Measurements from ENCODE around the gene ACP1.

Gene ACP1

GRCh38 chr2:270861-271260, 6.1 kb downstream of the ACP1 start:
- TF ChIP-seq CTCF (IDR thresholded peaks at IDR 0.05; ENCODE audit: control insufficient read depth, extremely low read depth, insufficient read depth) = no peak
- H3K4me3 ChIP-seq (ENCODE audit: low read depth, low read length) = no peak overlapping the region

GRCh38 chr2:271917-272316, 7.2 kb downstream of the ACP1 start:
- no peak for TF ChIP-seq CTCF (IDR thresholded peaks at IDR 0.05; ENCODE audit: control insufficient read depth, extremely low read depth, insufficient read depth)
- no peak for DNase-seq (ENCODE audit: low read depth)
- no peak overlapping the region for H3K4me3 ChIP-seq (ENCODE audit: low read depth, low read length)

More at GRCh38 chr2:270861-271260, 6.1 kb downstream of the ACP1 start:
- no peak for DNase-seq (ENCODE audit: low read depth)

- no peak for DNase-seq (ENCODE audit: low read depth)
- no peak for TF ChIP-seq CTCF (IDR thresholded peaks at IDR 0.05; ENCODE audit: control insufficient read depth, extremely low read depth, insufficient read depth)
Measured at GRCh38 chr2:273333-273732, 8.6 kb downstream of the ACP1 start.

GRCh38 chr2:274503-274902, 9.8 kb downstream of the ACP1 start:
- no peak for DNase-seq (ENCODE audit: low read depth)
- no peak overlapping the region for H3K4me3 ChIP-seq (ENCODE audit: low read depth, low read length)
- no peak for TF ChIP-seq CTCF (IDR thresholded peaks at IDR 0.05; ENCODE audit: control insufficient read depth, extremely low read depth, insufficient read depth)

More at GRCh38 chr2:273333-273732, 8.6 kb downstream of the ACP1 start:
- H3K4me3 ChIP-seq (ENCODE audit: low read depth, low read length) = no peak overlapping the region

GRCh38 chr2:275466-275865, 10.7 kb downstream of the ACP1 start:
- TF ChIP-seq CTCF (IDR thresholded peaks at IDR 0.05; ENCODE audit: control insufficient read depth, extremely low read depth, insufficient read depth) = no peak
- no peak for DNase-seq (ENCODE audit: low read depth)
- no peak overlapping the region for H3K4me3 ChIP-seq (ENCODE audit: low read depth, low read length)

- H3K4me3 ChIP-seq (ENCODE audit: low read depth, low read length) = no peak overlapping the region
- no peak for DNase-seq (ENCODE audit: low read depth)
Measured at GRCh38 chr2:278312-278926, 13.7 kb downstream of the ACP1 start.

More at GRCh38 chr2:278312-278926, 13.7 kb downstream of the ACP1 start:
- no peak for TF ChIP-seq CTCF (IDR thresholded peaks at IDR 0.05; ENCODE audit: control insufficient read depth, extremely low read depth, insufficient read depth)

Data from LNCaP clone FGC (cell line).